HepG2 (cell line): ENCODE data around the gene TPGS1. TPM values are rescaled to one million over a fixed set of nuclear protein-coding genes. Genes with fewer than 3 reads are reported as not detected.

Experiments used
- CCDC6 ChIP-seq: sonication (generic); formaldehyde crosslinking; IDR thresholded peaks from 2 replicates; pipeline ENCODE4 v1.8.1; 2022; ENCODE audit warnings: mild to moderate bottlenecking, missing genetic modification reagents, moderate library complexity
- GATAD1 ChIP-seq: IDR thresholded peaks from 2 replicates; pipeline ENCODE4 v1.6.1; 2016; ENCODE audit warnings: missing genetic modification reagents, missing compliant biosample characterization
- IRF2 ChIP-seq: IDR thresholded peaks from 2 replicates; pipeline ENCODE4 v1.6.1; 2018; ENCODE audit warnings: missing genetic modification reagents, missing compliant biosample characterization
- JDP2 ChIP-seq: sonication (generic); formaldehyde crosslinking; IDR thresholded peaks from 2 replicates; pipeline ENCODE4 v1.8.1; 2022; ENCODE audit warnings: missing genetic modification reagents, borderline replicate concordance
- KLF9 ChIP-seq: IDR thresholded peaks from 2 replicates; pipeline ENCODE4 v1.6.1; 2016; ENCODE audit warnings: low read depth
- MEIS1 ChIP-seq: sonication (generic); formaldehyde crosslinking; IDR thresholded peaks from 2 replicates; pipeline ENCODE4 v1.9.0; 2021; ENCODE audit warnings: mild to moderate bottlenecking, missing genetic modification reagents, moderate library complexity, borderline replicate concordance
- RNF2 ChIP-seq: fragments of 450-650 bp; conservative IDR thresholded peaks from 2 replicates; pipeline ENCODE4 v1.6.1; 2016; ENCODE audit warnings: low read depth
- SRF ChIP-seq: IDR thresholded peaks from 2 replicates; pipeline ENCODE4 v1.6.1; 2011; ENCODE audit warnings: mild to moderate bottlenecking, low read depth, low read length, moderate library complexity
- TCF12 ChIP-seq, 2 experiments: fragments of 450-650 bp in 1 of 2; sonication (generic) in 1 of 2; formaldehyde crosslinking in 1 of 2; IDR thresholded peaks; 2 replicates each; pipeline versions ENCODE4 v1.6.1 to v1.8.0; 2017 to 2022; ENCODE audit warnings: antibody characterized with exemption in 1 of 2, mild to moderate bottlenecking in 1 of 2, missing genetic modification reagents in 1 of 2, moderate library complexity in 1 of 2
- TSC22D2 ChIP-seq: sonication (generic); formaldehyde crosslinking; IDR thresholded peaks from 2 replicates; pipeline ENCODE4 v1.5.1; 2020; ENCODE audit warnings: missing genetic modification reagents, mild to moderate bottlenecking, borderline replicate concordance
- ZNF350 ChIP-seq: sonication (generic); formaldehyde crosslinking; IDR thresholded peaks from 2 replicates; pipeline ENCODE4 v1.4.0; 2020; ENCODE audit warnings: mild to moderate bottlenecking, low read depth, missing genetic modification reagents, borderline replicate concordance
- ZNF451 ChIP-seq: sonication (generic); formaldehyde crosslinking; IDR thresholded peaks from 2 replicates; pipeline ENCODE4 v1.5.0; 2020; ENCODE audit warnings: mild to moderate bottlenecking, missing genetic modification reagents
- ZNF546 ChIP-seq: sonication (generic); formaldehyde crosslinking; conservative IDR thresholded peaks from 2 replicates; pipeline ENCODE4 v1.8.1; 2023; ENCODE audit warnings: mild to moderate bottlenecking, missing genetic modification reagents
- ZNF558 ChIP-seq: sonication (generic); formaldehyde crosslinking; IDR thresholded peaks from 2 replicates; pipeline ENCODE4 v1.9.0; 2022; ENCODE audit warnings: mild to moderate bottlenecking, missing genetic modification reagents, borderline replicate concordance
- ZNF614 ChIP-seq: IDR thresholded peaks from 2 replicates; pipeline ENCODE4 v1.6.1; 2018; ENCODE audit warnings: missing biosample characterization, missing genetic modification reagents, inconsistent platforms, borderline replicate concordance
- ZNF678 ChIP-seq: sonication (generic); formaldehyde crosslinking; IDR thresholded peaks from 2 replicates; pipeline ENCODE4 v1.4.0; 2020; ENCODE audit warnings: mild to moderate bottlenecking, missing genetic modification reagents
- polyA plus RNA-seq, 8 experiments: library from polyadenylated mRNA; depleted of rRNA in 3 of 8; stranded (reverse) in 7 of 8; unstranded in 1 of 8; fragments of >200 nt; fragmentation: Illumina TruSeq in 4 of 8; extraction: Trizol in 4 of 8; gene quantifications; 2 replicates each; pipeline versions ENCODE4 v1.2.1 to v1.2.3, GENCODE V29; 2011 to 2016; ENCODE audit warnings: low read depth in 4 of 8, missing spikeins in 1 of 8, mixed read lengths in 1 of 8; ENCODE audit not compliant: insufficient read depth in 1 of 8
- total RNA-seq, 5 experiments: library from RNA; depleted of rRNA; stranded (reverse); fragments of >200 nt; fragmentation: Illumina TruSeq; extraction: Trizol; gene quantifications; 2 replicates each; pipeline ENCODE4 v1.2.3, GENCODE V29; 2016; ENCODE audit warnings: low read depth in 1 of 5
- TF ChIP-seq, protein P1 (sequence below): sonication (generic); formaldehyde crosslinking; IDR thresholded peaks from 2 replicates; pipeline ENCODE4 v1.5.1; 2020; ENCODE audit warnings: missing genetic modification reagents, mild to moderate bottlenecking, borderline replicate concordance
- TF ChIP-seq, protein P2 (sequence below): sonication (generic); formaldehyde crosslinking; IDR thresholded peaks from 2 replicates; pipeline ENCODE4 v1.4.0; 2020; ENCODE audit warnings: missing genetic modification reagents
- TF ChIP-seq, protein P3 (sequence below): fragments of 450-650 bp; IDR thresholded peaks from 2 replicates; pipeline ENCODE4 v1.6.1; 2017; ENCODE audit warnings: mild to moderate bottlenecking
- TF ChIP-seq, protein P4 (sequence below): sonication (generic); formaldehyde crosslinking; conservative IDR thresholded peaks from 2 replicates; pipeline ENCODE4 v1.4.0; 2020; ENCODE audit warnings: missing genetic modification reagents

Gene TPGS1
- total and polyA plus RNA-seq, 2 of the 13 experiments (the other 11 are each of a cell fraction or from before 2014, with no cell fraction given) = 1.1 to 6.2 TPM

DNA sequence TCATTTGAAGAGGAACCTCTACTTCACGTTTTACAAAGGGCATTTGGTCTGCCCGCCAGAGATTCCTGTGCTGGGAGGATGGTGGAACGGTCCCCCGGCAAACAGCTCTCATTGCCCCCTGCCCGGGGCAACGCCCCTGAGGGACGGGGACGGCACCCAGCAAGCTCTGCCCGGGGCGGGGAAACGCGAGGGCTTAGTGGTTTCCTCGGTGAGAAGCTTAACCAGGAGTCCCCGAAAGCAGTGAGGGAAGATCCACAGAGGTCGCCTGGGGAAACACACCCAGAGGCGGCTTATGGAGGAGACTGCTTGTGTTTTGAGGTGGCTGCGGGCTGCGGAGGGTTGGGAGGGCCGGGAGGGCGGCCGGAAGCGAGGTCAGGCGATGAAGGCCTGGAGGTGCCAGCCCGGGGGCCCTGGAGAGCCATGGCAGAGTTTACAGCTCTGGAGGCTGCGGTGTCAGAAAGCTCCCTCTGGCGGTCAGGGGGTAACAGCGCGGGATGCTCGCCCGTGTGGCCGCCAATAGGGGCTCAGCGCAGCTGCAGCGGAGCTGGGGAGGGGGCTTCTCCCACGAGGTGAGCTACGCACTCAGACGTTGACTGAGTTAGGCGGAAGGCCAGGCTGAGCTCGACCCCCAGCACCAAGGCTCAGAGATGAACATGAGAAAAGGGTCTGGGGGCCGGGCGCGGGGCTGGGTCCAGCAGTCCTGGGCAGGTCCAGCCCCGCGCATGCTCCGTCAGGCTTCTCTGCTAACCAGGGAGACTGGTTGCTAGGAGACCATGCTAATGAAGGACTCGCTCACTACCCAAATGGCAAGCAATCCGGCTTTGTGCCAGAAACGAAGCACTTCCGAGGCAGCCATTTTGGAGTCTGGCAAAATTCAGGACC, 652 bp upstream of the TPGS1 start (continued):
- TF ChIP-seq, protein P1, sequence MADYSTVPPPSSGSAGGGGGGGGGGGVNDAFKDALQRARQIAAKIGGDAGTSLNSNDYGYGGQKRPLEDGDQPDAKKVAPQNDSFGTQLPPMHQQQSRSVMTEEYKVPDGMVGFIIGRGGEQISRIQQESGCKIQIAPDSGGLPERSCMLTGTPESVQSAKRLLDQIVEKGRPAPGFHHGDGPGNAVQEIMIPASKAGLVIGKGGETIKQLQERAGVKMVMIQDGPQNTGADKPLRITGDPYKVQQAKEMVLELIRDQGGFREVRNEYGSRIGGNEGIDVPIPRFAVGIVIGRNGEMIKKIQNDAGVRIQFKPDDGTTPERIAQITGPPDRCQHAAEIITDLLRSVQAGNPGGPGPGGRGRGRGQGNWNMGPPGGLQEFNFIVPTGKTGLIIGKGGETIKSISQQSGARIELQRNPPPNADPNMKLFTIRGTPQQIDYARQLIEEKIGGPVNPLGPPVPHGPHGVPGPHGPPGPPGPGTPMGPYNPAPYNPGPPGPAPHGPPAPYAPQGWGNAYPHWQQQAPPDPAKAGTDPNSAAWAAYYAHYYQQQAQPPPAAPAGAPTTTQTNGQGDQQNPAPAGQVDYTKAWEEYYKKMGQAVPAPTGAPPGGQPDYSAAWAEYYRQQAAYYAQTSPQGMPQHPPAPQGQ (CRISPR knock-in tag) = no peak
- TF ChIP-seq TSC22D2 (no peak), ZNF350 (CRISPR knock-in tag) (peak; percentile 64; the same call in 1 of the 2 replicates), ZNF678 (CRISPR knock-in tag) (peak; percentile 84; the same call in 1 of the 2 replicates), KLF9 (no peak), ZNF546 (CRISPR knock-in tag) (no peak), SRF (peak; percentile 67; the same call in 1 of the 2 replicates), ZNF558 (CRISPR knock-in tag) (no peak), IRF2 (CRISPR knock-in tag) (no peak; the same call in 1 of the 2 replicates), JDP2 (CRISPR knock-in tag) (no peak), MEIS1 (CRISPR knock-in tag) (no peak), ZNF614 (no peak), CCDC6 (CRISPR knock-in tag) (peak; percentile 34; the same call in 1 of the 2 replicates), ZNF451 (no peak), GATAD1 (CRISPR knock-in tag) (peak; percentile 72), RNF2 (no peak), TCF12 (IDR thresholded peaks at IDR 0.05) (no peak), TCF12 (CRISPR knock-in tag; IDR thresholded peaks at IDR 0.05) (no peak)
- TF ChIP-seq, protein P2, sequence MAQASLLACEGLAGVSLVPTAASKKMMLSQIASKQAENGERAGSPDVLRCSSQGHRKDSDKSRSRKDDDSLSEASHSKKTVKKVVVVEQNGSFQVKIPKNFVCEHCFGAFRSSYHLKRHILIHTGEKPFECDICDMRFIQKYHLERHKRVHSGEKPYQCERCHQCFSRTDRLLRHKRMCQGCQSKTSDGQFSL (CRISPR knock-in tag) = no peak
- TF ChIP-seq, protein P3, sequence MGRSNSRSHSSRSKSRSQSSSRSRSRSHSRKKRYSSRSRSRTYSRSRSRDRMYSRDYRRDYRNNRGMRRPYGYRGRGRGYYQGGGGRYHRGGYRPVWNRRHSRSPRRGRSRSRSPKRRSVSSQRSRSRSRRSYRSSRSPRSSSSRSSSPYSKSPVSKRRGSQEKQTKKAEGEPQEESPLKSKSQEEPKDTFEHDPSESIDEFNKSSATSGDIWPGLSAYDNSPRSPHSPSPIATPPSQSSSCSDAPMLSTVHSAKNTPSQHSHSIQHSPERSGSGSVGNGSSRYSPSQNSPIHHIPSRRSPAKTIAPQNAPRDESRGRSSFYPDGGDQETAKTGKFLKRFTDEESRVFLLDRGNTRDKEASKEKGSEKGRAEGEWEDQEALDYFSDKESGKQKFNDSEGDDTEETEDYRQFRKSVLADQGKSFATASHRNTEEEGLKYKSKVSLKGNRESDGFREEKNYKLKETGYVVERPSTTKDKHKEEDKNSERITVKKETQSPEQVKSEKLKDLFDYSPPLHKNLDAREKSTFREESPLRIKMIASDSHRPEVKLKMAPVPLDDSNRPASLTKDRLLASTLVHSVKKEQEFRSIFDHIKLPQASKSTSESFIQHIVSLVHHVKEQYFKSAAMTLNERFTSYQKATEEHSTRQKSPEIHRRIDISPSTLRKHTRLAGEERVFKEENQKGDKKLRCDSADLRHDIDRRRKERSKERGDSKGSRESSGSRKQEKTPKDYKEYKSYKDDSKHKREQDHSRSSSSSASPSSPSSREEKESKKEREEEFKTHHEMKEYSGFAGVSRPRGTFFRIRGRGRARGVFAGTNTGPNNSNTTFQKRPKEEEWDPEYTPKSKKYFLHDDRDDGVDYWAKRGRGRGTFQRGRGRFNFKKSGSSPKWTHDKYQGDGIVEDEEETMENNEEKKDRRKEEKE = no peak
- TF ChIP-seq, protein P4, sequence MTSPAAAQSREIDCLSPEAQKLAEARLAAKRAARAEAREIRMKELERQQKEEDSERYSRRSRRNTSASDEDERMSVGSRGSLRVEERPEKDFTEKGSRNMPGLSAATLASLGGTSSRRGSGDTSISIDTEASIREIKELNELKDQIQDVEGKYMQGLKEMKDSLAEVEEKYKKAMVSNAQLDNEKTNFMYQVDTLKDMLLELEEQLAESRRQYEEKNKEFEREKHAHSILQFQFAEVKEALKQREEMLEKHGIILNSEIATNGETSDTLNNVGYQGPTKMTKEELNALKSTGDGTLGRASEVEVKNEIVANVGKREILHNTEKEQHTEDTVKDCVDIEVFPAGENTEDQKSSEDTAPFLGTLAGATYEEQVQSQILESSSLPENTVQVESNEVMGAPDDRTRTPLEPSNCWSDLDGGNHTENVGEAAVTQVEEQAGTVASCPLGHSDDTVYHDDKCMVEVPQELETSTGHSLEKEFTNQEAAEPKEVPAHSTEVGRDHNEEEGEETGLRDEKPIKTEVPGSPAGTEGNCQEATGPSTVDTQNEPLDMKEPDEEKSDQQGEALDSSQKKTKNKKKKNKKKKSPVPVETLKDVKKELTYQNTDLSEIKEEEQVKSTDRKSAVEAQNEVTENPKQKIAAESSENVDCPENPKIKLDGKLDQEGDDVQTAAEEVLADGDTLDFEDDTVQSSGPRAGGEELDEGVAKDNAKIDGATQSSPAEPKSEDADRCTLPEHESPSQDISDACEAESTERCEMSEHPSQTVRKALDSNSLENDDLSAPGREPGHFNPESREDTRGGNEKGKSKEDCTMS (CRISPR knock-in tag) = no peak
